HAP-1 (cell line): Measurements from ENCODE around the gene CD8B.
A peak's percentile ranks its signal among the peaks of the same experiment; 100 is the strongest.
"Not testable (repeated sequence)": the region's sequence is repeated elsewhere in the genome, so short reads cannot be mapped to it uniquely, and the experiment has no call there.

ENCODE experiments used
- DNase-seq, 2 experiments: peaks; one replicate each; pipeline ENCODE4 v3.0.0-alpha.2; 2016 to 2020; ENCODE audit warnings: low spot score in 2 of 2
- H3K27me3 ChIP-seq: fragments of 250-450 bp; sonication (Bioruptor Pico); 2 replicates; pipeline ENCODE4 v1.5.1; 2020; ENCODE audit warnings: low read depth, mild to moderate bottlenecking, moderate library complexity
- H3K36me3 ChIP-seq: fragments of 250-450 bp; sonication (Bioruptor Pico); replicated peaks from 2 replicates; pipeline ENCODE4 v1.5.1; 2020; ENCODE audit warnings: mild to moderate bottlenecking
- H3K4me1 ChIP-seq: fragments of 250-450 bp; sonication (Bioruptor Pico); 2 replicates; pipeline ENCODE4 v1.5.1; 2020; ENCODE audit warnings: mild to moderate bottlenecking
- H3K4me3 ChIP-seq: fragments of 250-450 bp; sonication (Bioruptor Pico); 2 replicates; pipeline ENCODE4 v1.5.1; 2020; ENCODE audit warnings: mild to moderate bottlenecking, moderate library complexity
- H3K9me3 ChIP-seq: fragments of 250-450 bp; sonication (Bioruptor Pico); 2 replicates; pipeline ENCODE4 v1.5.1; 2020; ENCODE audit warnings: mild to moderate bottlenecking, moderate library complexity
- in situ Hi-C: fragments of 300-500 bp; cut with MboI; formaldehyde crosslinking; loops from 3 replicates; pipeline ENCODE4 v1.14.3; 2020; ENCODE audit warnings: low sequenced_read_pairs, inconsistent platforms, mixed read lengths

Gene CD8B

GRCh38 chr2:86855981-86856380, 5.7 kb downstream of the CD8B start:
- in situ Hi-C loops, H3K4me1 ChIP-seq, H3K4me3 ChIP-seq, H3K9me3 ChIP-seq, H3K27me3 ChIP-seq, H3K36me3 ChIP-seq: not testable (repeated sequence)
- peak in 1 of 2 experiments; percentile 32 for DNase-seq

- H3K4me3 ChIP-seq, H3K9me3 ChIP-seq, in situ Hi-C loops, H3K36me3 ChIP-seq, H3K27me3 ChIP-seq, DNase-seq, H3K4me1 ChIP-seq: not testable (repeated sequence)
Measured at GRCh38 chr2:86851581-86851980, 10.1 kb downstream of the CD8B start.

GRCh38 chr2:86842607-86843234, 19.0 kb downstream of the CD8B start:
- H3K27me3 ChIP-seq, H3K9me3 ChIP-seq, DNase-seq, H3K36me3 ChIP-seq, H3K4me3 ChIP-seq, H3K4me1 ChIP-seq, in situ Hi-C loops: not testable (repeated sequence)

GRCh38 chr2:86841330-86841729, 20.4 kb downstream of the CD8B start:
- H3K4me3 ChIP-seq, H3K27me3 ChIP-seq, H3K36me3 ChIP-seq, in situ Hi-C loops, DNase-seq, H3K4me1 ChIP-seq, H3K9me3 ChIP-seq: not testable (repeated sequence)

DNA sequence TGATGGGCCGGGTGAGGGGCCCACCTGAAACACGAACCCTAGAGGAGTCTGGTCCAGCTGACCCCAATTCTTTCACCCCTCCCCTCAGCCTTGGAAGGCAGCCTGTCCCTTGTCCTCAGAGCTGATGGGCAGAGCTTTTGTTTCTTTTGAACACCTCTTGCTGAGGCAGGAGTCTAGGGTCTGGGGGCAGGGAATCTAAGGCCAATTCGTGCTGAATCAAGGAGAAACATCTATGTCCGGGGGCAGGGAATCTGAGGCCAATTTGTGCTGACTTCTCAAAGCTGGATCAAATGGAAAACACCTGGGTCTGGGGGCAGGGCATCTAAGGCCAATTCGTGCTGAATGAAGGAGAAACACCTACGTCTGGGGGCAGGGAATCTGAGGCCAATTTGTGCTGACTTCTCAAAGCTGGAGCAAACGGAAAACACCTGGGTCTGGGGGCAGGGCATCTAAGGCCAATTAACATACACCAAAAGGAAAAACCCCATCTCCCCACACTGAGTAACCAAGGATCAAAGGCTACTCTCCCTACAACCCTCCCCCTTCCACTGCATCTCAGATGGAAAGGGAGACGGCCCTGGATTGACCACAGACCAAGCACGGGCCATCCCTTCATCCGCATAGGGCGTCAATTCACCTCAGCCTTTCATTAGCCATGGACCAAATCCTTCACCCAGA, 21.7 kb downstream of the CD8B start:
- H3K4me3 ChIP-seq, H3K36me3 ChIP-seq, in situ Hi-C loops, H3K27me3 ChIP-seq, DNase-seq, H3K4me1 ChIP-seq, H3K9me3 ChIP-seq: not testable (repeated sequence)

- in situ Hi-C loops, DNase-seq, H3K27me3 ChIP-seq, H3K9me3 ChIP-seq, H3K36me3 ChIP-seq, H3K4me3 ChIP-seq, H3K4me1 ChIP-seq: not testable (repeated sequence)
Measured at GRCh38 chr2:86839455-86839854, 22.2 kb downstream of the CD8B start.

DNA sequence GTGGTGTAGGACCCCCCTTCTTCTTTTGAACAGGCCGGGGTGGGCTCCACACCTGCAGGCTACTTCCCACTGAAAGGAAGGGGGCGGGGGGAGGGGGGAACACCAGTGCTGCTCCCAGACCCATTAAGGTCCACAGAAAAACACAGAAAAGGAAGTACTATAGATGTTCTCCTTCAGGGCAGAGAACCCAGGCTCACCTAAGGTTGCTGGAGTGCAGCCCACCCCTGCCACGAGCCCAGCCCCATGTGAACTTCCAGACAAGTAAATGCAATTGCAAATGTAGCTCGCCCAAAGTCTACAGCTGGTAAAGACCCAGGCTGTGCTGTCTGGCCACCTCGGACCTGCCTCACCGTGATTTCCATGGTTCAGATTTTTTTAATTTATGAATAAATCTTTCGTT, 24.0 kb downstream of the CD8B start:
- H3K4me1 ChIP-seq, H3K27me3 ChIP-seq, H3K9me3 ChIP-seq, H3K4me3 ChIP-seq, DNase-seq, H3K36me3 ChIP-seq, in situ Hi-C loops: not testable (repeated sequence)

DNA sequence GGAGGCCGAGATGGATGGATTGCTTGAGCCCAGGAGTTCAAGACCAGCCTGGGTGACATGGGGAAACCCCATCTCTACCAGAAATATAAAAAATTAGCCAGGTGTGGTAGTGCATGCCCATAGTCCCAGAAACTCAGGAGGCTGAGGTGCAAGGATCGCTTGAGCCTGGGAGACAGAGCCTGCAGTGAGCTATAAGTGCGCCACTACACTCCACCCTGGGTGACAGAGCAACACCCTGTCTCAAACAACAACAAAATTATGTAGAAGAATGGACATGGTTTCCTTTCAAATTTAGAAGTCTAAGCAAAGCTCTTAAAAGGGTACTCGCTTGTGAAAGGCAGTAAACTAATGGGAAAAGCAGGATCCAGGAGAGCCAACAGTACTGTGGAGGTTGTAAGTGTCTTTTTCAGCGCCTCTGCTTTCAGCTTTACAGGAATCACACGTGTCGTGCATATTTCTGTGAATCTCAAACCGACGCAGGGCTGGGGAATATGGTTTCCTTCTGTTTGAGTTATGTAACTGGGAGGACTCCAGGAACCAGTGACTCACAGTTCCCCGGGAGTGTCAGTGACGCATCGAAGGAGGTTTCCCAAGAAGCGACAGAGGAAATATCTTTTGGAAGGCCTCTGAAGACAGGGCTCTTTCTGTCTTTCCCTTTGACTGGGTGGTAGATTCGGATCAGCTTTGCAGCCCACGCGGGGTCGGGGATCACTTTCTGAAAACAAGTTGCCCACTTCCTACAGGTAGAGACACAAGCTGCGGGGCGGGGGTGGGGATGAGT, 24.6 kb downstream of the CD8B start:
- H3K4me3 ChIP-seq, H3K4me1 ChIP-seq, H3K9me3 ChIP-seq, H3K27me3 ChIP-seq, in situ Hi-C loops, DNase-seq, H3K36me3 ChIP-seq: not testable (repeated sequence)

DNA sequence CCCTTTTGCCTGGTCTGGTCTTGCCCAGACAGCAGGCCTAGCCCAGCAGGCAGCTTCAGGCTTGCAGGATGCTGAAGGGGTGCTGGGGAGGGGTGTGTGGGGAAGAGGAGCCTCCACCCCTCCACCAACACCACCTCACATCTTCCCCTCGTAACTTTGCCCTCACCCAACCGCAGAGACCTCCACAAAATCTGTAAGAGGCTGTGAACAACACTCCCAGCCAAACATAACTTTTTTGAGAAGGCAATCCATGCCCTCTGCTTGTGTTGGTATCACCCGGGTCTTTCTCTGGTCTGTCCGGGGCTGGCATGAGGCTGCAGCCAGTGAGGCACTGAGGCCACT, 26.2 kb downstream of the CD8B start:
- H3K4me1 ChIP-seq, H3K4me3 ChIP-seq, H3K27me3 ChIP-seq, DNase-seq, H3K9me3 ChIP-seq, in situ Hi-C loops, H3K36me3 ChIP-seq: not testable (repeated sequence)

DNA sequence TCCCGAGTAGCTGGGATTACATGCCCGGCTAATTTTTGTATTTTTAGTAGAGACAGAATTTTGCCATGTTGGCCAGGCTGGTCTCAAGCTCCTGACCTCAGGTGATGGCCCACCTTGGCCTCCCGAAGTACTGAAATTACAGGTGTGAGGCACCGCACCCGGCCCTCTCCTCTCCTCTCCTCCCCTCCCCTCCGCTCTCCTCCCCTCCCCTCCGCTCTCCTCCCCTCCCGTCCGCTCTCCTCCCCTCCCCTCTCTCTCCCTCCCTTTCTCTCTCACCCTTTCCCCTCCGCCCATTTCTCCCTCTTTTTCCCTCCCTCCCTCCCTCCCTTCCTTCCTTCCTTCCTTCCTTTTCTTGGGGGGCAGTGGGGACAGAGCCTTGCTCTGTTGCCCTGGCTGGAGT, 28.4 kb downstream of the CD8B start:
- no peaks in the 10 kb centered on the region for H3K4me1 ChIP-seq
- no peaks in the 10 kb centered on the region for H3K9me3 ChIP-seq
- in situ Hi-C loops, result no loop called here
- no peaks in the 10 kb centered on the region for H3K36me3 ChIP-seq
- no peaks in the 10 kb centered on the region for H3K27me3 ChIP-seq
- no peak for DNase-seq
- no peak overlapping the region for H3K4me3 ChIP-seq

GRCh38 chr2:86832334-86833096, 29.2 kb downstream of the CD8B start:
- Histone ChIP-seq H3K4me1 (no peaks in the 10 kb centered on the region), H3K36me3 (no peaks in the 10 kb centered on the region), H3K27me3 (no peaks in the 10 kb centered on the region), H3K4me3 (no peak overlapping the region), H3K9me3 (no peaks in the 10 kb centered on the region)
- in situ Hi-C loops, result no loop called here
- no peak for DNase-seq

GRCh38 chr2:86831537-86831936, 30.1 kb downstream of the CD8B start:
- no peak overlapping the region for H3K4me3 ChIP-seq
- no peaks in the 10 kb centered on the region for H3K4me1 ChIP-seq
- H3K9me3 ChIP-seq, result no peaks in the 10 kb centered on the region
- in situ Hi-C loops, result no loop called here
- no peak for DNase-seq
- no peaks in the 10 kb centered on the region for H3K36me3 ChIP-seq
- no peaks in the 10 kb centered on the region for H3K27me3 ChIP-seq

DNA sequence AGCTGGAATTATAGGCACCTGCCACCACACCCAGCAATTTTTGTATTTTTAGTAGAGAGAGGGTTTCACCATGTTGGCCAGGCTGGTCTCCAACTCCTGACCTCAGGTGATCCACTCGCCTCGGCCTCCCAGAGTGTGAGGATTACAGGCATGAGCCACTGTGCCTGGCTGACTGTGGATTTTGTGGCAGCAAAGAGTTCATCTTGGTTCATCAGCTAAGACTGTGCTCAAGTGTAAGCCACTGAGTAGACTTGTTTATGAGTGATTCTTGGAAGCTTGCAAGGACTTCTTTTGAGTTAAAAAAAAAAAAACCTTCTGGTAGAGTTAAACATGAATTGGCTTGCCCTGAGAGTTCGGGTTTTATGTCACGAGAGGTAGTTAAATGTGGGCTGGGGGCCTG, 34.7 kb downstream of the CD8B start:
- no peaks in the 10 kb centered on the region for H3K36me3 ChIP-seq
- H3K4me3 ChIP-seq, result no peak overlapping the region
- no peak for DNase-seq
- in situ Hi-C loops, result no loop called here
- no peaks in the 10 kb centered on the region for H3K27me3 ChIP-seq
- H3K4me1 ChIP-seq, result no peaks in the 10 kb centered on the region
- no peaks in the 10 kb centered on the region for H3K9me3 ChIP-seq
